ENCODE results near the gene DHCR24.
"Not testable (repeated sequence)": the region's sequence is repeated elsewhere in the genome, so short reads cannot be mapped to it uniquely, and the experiment has no call there.

DHCR24 gene

GRCh38 chr1:54911076-54911475 lies 24.1 kb upstream of the DHCR24 start:
- H3K23ac ChIP-seq (ENCODE audit: low read length); H4K12ac ChIP-seq (ENCODE audit: low read depth, low read length); H3K27me3 ChIP-seq (ENCODE audit: insufficient read depth, low read length); DNase-seq; H3K14ac ChIP-seq (ENCODE audit: low read length); H2BK120ac ChIP-seq (ENCODE audit: insufficient read depth, low read length, poor library complexity); H3K79me1 ChIP-seq (ENCODE audit: low read length); H2BK5ac ChIP-seq (ENCODE audit: low read depth, low read length, poor library complexity); H3K9me3 ChIP-seq (ENCODE audit: insufficient read depth, low read depth, low read length); H2AFZ ChIP-seq (ENCODE audit: insufficient read depth, low read length, poor library complexity); H3K36me3 ChIP-seq (ENCODE audit: control insufficient read depth in 1 of 2, insufficient read depth in 2 of 2, low read length in 2 of 2); H3K4me3 ChIP-seq (ENCODE audit: low read depth, low read length); H4K91ac ChIP-seq (ENCODE audit: low read depth, low read length); H3K18ac ChIP-seq (ENCODE audit: low read length); H3K9ac ChIP-seq (ENCODE audit: low read length); H2BK12ac ChIP-seq (ENCODE audit: low read length); H3K4me1 ChIP-seq (ENCODE audit: control insufficient read depth in 1 of 2, insufficient read depth in 2 of 2, low read length in 2 of 2); H3K4ac ChIP-seq (ENCODE audit: low read depth, low read length); H3K79me2 ChIP-seq (ENCODE audit: control insufficient read depth, insufficient read depth, low read length, poor library complexity); H2AK5ac ChIP-seq (ENCODE audit: low read length); H3K27ac ChIP-seq (ENCODE audit: low read depth, low read length); H4K8ac ChIP-seq (ENCODE audit: low read depth, low read length); H3K4me2 ChIP-seq (ENCODE audit: low read length): not testable (repeated sequence)
- WGBS (ENCODE audit: extremely low coverage, insufficient coverage, insufficient read length): no CpG with 5 or more reads among the region's 14 CpGs

- Histone ChIP-seq H3K9me3 (ENCODE audit: insufficient read depth, low read depth, low read length) (no peaks in the 10 kb centered on the region), H2AFZ (ENCODE audit: insufficient read depth, low read length, poor library complexity) (no peak overlapping the region), H3K79me2 (ENCODE audit: control insufficient read depth, insufficient read depth, low read length, poor library complexity) (no peaks in the 10 kb centered on the region), H4K8ac (ENCODE audit: low read depth, low read length) (no peak overlapping the region), H3K18ac (ENCODE audit: low read length) (no peak overlapping the region), H3K4me1 (ENCODE audit: control insufficient read depth in 1 of 2, insufficient read depth in 2 of 2, low read length in 2 of 2) (peaks cover 2 to 3% of the 10 kb centered on the region in 2 experiments), H3K79me1 (ENCODE audit: low read length) (no peaks in the 10 kb centered on the region), H2AK5ac (ENCODE audit: low read length) (no peak overlapping the region), H2BK120ac (ENCODE audit: insufficient read depth, low read length, poor library complexity) (no peak overlapping the region), H3K23ac (ENCODE audit: low read length) (no peak overlapping the region), H3K27ac (ENCODE audit: low read depth, low read length) (no peak overlapping the region), H3K9ac (ENCODE audit: low read length) (no peak overlapping the region), H2BK12ac (ENCODE audit: low read length) (no peak overlapping the region), H3K4me3 (ENCODE audit: low read depth, low read length) (no peak overlapping the region), H4K91ac (ENCODE audit: low read depth, low read length) (no peak overlapping the region), H3K27me3 (ENCODE audit: insufficient read depth, low read length) (no peaks in the 10 kb centered on the region), H3K4me2 (ENCODE audit: low read length) (no peak overlapping the region), H3K14ac (ENCODE audit: low read length) (no peak overlapping the region), H4K12ac (ENCODE audit: low read depth, low read length) (no peak overlapping the region), H2BK5ac (ENCODE audit: low read depth, low read length, poor library complexity) (no peak overlapping the region), H3K4ac (ENCODE audit: low read depth, low read length) (no peak overlapping the region), H3K36me3 (ENCODE audit: control insufficient read depth in 1 of 2, insufficient read depth in 2 of 2, low read length in 2 of 2) (no peaks in the 10 kb centered on the region)
- no peak for DNase-seq
- WGBS (ENCODE audit: extremely low coverage, insufficient coverage, insufficient read length): no CpG with 5 or more reads among the region's 6 CpGs
These were observed 19.6 kb upstream of the DHCR24 start for GRCh38 chr1:54906586-54906985.

- no peak for DNase-seq
- no peaks in the 10 kb centered on the region for H3K9me3 ChIP-seq (ENCODE audit: insufficient read depth, low read depth, low read length)
- no peak overlapping the region for H3K4ac ChIP-seq (ENCODE audit: low read depth, low read length)
- H3K14ac ChIP-seq (ENCODE audit: low read length): no peak overlapping the region
- H3K4me3 ChIP-seq (ENCODE audit: low read depth, low read length): no peak overlapping the region
- H3K27ac ChIP-seq (ENCODE audit: low read depth, low read length): no peak overlapping the region
- H4K91ac ChIP-seq (ENCODE audit: low read depth, low read length): no peak overlapping the region
- H3K36me3 ChIP-seq (ENCODE audit: control insufficient read depth in 1 of 2, insufficient read depth in 2 of 2, low read length in 2 of 2): no peaks in the 10 kb centered on the region
- H3K27me3 ChIP-seq (ENCODE audit: insufficient read depth, low read length): no peaks in the 10 kb centered on the region
- H3K79me2 ChIP-seq (ENCODE audit: control insufficient read depth, insufficient read depth, low read length, poor library complexity): no peaks in the 10 kb centered on the region
- no peak overlapping the region for H2AFZ ChIP-seq (ENCODE audit: insufficient read depth, low read length, poor library complexity)
- no peak overlapping the region for H2BK120ac ChIP-seq (ENCODE audit: insufficient read depth, low read length, poor library complexity)
- no peak overlapping the region for H2BK5ac ChIP-seq (ENCODE audit: low read depth, low read length, poor library complexity)
- H3K18ac ChIP-seq (ENCODE audit: low read length): no peak overlapping the region
- no peak overlapping the region for H3K23ac ChIP-seq (ENCODE audit: low read length)
- no peak overlapping the region for H3K9ac ChIP-seq (ENCODE audit: low read length)
- WGBS (ENCODE audit: extremely low coverage, insufficient coverage, insufficient read length): no CpG with 5 or more reads among the region's 2 CpGs
- H2AK5ac ChIP-seq (ENCODE audit: low read length): no peak overlapping the region
- no peak overlapping the region for H4K12ac ChIP-seq (ENCODE audit: low read depth, low read length)
- no peak overlapping the region for H3K4me2 ChIP-seq (ENCODE audit: low read length)
- H3K4me1 ChIP-seq (ENCODE audit: control insufficient read depth in 1 of 2, insufficient read depth in 2 of 2, low read length in 2 of 2): peaks cover 0 to 3% of the 10 kb centered on the region in 2 experiments
- no peaks in the 10 kb centered on the region for H3K79me1 ChIP-seq (ENCODE audit: low read length)
- no peak overlapping the region for H2BK12ac ChIP-seq (ENCODE audit: low read length)
- H4K8ac ChIP-seq (ENCODE audit: low read depth, low read length): no peak overlapping the region
These were observed 17.6 kb upstream of the DHCR24 start for GRCh38 chr1:54904476-54905048.

- H3K36me3 ChIP-seq (ENCODE audit: control insufficient read depth in 1 of 2, insufficient read depth in 2 of 2, low read length in 2 of 2): no peaks in the 10 kb centered on the region
- H4K91ac ChIP-seq (ENCODE audit: low read depth, low read length): no peak overlapping the region
- H2AFZ ChIP-seq (ENCODE audit: insufficient read depth, low read length, poor library complexity): no peak overlapping the region
- H3K9me3 ChIP-seq (ENCODE audit: insufficient read depth, low read depth, low read length): no peaks in the 10 kb centered on the region
- H4K8ac ChIP-seq (ENCODE audit: low read depth, low read length): no peak overlapping the region
- no peak overlapping the region for H3K14ac ChIP-seq (ENCODE audit: low read length)
- no peak overlapping the region for H2AK5ac ChIP-seq (ENCODE audit: low read length)
- H2BK5ac ChIP-seq (ENCODE audit: low read depth, low read length, poor library complexity): no peak overlapping the region
- no peak overlapping the region for H3K23ac ChIP-seq (ENCODE audit: low read length)
- no peak overlapping the region for H3K4me2 ChIP-seq (ENCODE audit: low read length)
- no peak overlapping the region for H3K27ac ChIP-seq (ENCODE audit: low read depth, low read length)
- no peaks in the 10 kb centered on the region for H3K79me1 ChIP-seq (ENCODE audit: low read length)
- no peak overlapping the region for H4K12ac ChIP-seq (ENCODE audit: low read depth, low read length)
- H2BK12ac ChIP-seq (ENCODE audit: low read length): no peak overlapping the region
- no CpG with 5 or more reads among the region's 1 CpG for WGBS (ENCODE audit: extremely low coverage, insufficient coverage, insufficient read length)
- H2BK120ac ChIP-seq (ENCODE audit: insufficient read depth, low read length, poor library complexity): no peak overlapping the region
- H3K79me2 ChIP-seq (ENCODE audit: control insufficient read depth, insufficient read depth, low read length, poor library complexity): no peaks in the 10 kb centered on the region
- no peak for DNase-seq
- H3K9ac ChIP-seq (ENCODE audit: low read length): no peak overlapping the region
- H3K4ac ChIP-seq (ENCODE audit: low read depth, low read length): no peak overlapping the region
- H3K4me3 ChIP-seq (ENCODE audit: low read depth, low read length): no peak overlapping the region
- H3K27me3 ChIP-seq (ENCODE audit: insufficient read depth, low read length): no peaks in the 10 kb centered on the region
- H3K18ac ChIP-seq (ENCODE audit: low read length): no peak overlapping the region
- no peaks in the 10 kb centered on the region for H3K4me1 ChIP-seq (ENCODE audit: control insufficient read depth in 1 of 2, insufficient read depth in 2 of 2, low read length in 2 of 2)
These were observed 7.3 kb upstream of the DHCR24 start for GRCh38 chr1:54894271-54894670.

Data from trophoblast cell (in vitro differentiated cells and primary cell).